GM03348 (cell line): Measurements from ENCODE around the gene RNH1.

Experiments used
- DNase-seq: peaks from one replicate; pipeline ENCODE4 v3.0.0; 2012; ENCODE audit warnings: low spot score

Gene RNH1

DNA sequence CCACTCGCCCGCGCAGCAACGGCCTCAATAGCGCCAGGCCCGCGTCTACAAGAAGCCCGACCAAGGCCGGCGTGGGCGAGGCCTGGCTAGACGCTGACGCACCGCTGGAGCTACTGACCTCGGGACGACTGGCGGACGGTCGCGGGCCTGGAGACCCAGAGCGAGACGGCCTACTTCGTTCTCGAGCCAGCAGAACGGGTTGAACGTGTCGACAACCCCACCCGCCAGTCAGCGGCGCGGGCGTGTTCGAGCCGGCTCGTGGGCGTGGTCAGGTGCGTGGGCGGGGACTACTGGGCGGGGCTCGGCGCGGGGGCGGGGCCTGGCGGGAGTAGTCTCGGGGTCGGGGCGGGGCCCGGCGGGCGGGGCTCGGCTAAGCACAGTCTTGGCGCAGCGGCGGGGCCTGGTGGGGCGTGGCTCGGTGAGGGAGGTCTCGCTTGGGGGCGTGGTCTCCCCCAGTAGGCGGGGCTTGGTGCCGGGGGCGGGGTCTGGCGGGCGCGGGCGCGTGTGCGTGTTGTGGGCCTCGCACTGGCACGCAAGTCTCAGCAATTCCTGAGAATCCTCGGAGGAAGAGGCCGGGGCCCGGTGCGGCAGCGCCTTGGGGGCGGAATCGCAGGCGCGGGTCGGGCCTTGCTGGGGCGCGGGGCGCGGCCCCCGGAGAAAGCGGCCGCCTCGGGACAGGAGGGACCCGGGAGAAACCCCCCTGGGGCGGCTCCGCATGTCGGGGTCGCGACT, at the start of gene RNH1:
Gene RNH1, minus strand, starts transcription at position 248 of the 732 bp plus-strand sequence. CDS start 5,080 bp downstream, outside the sequence.
- DNase-seq: peak; percentile 100

DNA sequence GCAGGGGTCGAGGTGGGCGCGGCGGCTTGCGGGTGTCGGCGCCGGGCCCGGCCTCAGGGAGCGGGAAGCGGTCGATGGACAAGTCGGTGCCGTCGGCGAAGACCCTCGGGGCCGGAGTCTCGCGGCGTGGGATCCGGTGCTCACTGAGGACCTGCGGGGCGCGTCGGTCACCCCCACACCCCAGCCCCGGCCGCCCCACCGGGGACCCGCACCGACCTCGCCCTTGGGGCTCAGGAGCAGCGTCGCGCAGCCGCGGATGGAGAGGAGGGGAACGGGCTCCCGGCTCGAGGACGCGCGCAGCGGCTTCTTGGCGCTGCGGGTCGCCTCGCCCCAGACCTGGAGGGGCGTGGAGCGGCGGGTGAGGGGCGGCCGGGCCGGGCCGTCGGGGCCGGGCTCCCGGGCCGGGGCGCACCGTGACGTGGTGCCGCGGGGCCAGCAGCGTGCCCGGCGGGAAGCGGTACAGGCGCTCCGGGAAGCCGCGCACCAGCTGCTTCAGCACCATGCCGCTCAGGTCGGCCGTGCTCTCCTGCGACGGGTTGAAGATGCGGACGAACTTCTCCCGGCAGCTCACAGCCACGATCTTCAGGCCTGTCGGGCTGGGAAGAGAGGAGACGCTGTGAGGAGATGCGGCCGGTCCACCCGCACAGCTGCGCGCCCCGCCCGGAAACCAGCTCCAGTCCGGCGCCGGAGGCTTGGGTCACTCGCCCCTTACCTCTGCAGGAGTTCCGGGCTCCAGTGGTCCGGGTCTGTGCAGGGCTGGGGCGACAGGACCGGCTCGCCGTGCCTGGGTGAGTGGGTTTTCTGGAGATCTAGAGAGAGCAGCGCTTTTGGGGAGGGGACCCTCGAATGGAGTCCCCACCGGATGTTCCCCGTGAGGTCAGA, 49.0 kb upstream of the RNH1 start:
- no peak for DNase-seq

GRCh38 chr11:555227-555779, 48.3 kb upstream of the RNH1 start:
- no peak for DNase-seq

- peak; percentile 73 for DNase-seq
These were observed 47.6 kb upstream of the RNH1 start for GRCh38 chr11:554428-555226.

DNA sequence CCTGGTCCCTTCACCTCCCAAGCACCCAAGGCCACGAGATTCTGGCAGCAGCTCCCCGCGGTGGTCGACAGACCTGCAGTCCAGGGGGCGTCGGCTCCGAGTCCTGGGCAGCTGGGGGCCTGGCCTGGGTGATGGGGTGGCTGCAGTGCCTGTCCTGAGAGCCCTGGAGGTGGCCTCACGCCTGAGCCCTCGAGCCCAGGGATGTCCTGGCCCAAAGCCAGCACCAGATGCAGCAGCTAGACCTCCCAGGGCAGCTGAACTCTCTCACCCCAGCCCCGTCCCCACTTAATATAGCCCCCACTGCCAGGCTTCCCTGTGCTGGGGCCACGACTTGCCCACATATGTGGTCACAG, 46.9 kb upstream of the RNH1 start:
- no peak for DNase-seq

- DNase-seq: no peak
These were observed 46.3 kb upstream of the RNH1 start for GRCh38 chr11:553083-553987.

- no peak for DNase-seq
These were observed 44.6 kb upstream of the RNH1 start for GRCh38 chr11:551596-551995.

GRCh38 chr11:551131-551530, 44.1 kb upstream of the RNH1 start:
- DNase-seq: no peak

DNA sequence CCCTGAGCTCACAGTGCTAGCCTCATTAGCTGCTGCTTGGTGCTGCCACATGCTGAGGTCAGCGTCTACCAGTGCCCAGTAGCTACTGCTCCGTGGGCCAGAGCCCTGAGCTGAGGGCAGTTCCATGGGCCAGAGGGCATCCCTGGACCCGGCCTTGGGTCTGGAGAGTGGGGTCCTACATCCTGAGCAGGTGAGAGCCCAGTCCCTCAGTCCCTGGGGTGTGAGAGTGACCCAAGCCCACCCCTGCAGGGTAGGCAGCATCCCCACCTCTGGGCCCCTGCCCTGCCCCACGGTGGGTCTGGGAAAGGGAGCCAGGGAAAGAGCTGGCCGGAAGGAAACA, 43.7 kb upstream of the RNH1 start:
- DNase-seq: no peak

GRCh38 chr11:550021-550745, 43.1 kb upstream of the RNH1 start:
- DNase-seq: no peak

GRCh38 chr11:548700-549603, 41.9 kb upstream of the RNH1 start:
- no peak for DNase-seq

- DNase-seq: no peak
These were observed 38.1 kb upstream of the RNH1 start for GRCh38 chr11:545171-545570.

DNA sequence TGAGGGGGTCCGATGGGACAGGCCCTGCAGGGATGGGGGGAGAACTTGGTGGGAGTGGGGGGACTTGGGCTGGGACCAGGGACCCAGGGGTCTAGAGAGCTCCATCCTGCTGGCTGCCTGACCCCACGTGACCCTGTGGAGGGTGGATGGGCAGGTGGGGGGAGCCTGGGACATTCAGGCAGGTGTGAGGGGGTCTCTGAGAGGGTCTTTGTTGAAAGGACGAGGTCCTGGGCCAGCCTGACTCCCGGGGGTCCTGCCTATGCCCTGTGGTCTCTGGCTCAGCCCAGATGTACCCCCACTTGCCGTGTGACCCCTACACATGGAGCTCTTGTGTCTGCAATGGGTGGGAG, 37.8 kb upstream of the RNH1 start:
- DNase-seq: no peak

DNA sequence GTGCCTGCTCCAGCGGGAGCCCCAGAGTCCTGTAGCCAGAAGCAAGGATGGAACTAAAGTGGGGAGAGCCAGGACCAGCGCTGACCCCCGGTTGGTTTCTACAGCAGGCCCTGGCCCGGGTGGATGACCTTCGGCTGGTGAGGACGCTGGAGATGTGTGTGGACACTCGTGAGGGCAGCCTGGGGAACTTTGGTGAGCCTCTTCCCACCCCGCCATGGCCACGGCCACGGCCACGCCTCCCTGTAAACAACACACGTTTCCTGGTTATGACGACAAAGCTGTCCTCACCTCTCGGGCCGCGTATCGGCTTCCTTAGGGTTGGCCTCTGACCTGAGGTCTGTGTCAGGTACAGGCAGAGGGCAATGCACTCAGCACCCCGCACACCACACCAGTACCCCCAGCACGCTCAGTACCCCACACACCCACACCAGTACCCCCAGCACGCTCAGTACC, 34.4 kb upstream of the RNH1 start:
- no peak for DNase-seq

DNA sequence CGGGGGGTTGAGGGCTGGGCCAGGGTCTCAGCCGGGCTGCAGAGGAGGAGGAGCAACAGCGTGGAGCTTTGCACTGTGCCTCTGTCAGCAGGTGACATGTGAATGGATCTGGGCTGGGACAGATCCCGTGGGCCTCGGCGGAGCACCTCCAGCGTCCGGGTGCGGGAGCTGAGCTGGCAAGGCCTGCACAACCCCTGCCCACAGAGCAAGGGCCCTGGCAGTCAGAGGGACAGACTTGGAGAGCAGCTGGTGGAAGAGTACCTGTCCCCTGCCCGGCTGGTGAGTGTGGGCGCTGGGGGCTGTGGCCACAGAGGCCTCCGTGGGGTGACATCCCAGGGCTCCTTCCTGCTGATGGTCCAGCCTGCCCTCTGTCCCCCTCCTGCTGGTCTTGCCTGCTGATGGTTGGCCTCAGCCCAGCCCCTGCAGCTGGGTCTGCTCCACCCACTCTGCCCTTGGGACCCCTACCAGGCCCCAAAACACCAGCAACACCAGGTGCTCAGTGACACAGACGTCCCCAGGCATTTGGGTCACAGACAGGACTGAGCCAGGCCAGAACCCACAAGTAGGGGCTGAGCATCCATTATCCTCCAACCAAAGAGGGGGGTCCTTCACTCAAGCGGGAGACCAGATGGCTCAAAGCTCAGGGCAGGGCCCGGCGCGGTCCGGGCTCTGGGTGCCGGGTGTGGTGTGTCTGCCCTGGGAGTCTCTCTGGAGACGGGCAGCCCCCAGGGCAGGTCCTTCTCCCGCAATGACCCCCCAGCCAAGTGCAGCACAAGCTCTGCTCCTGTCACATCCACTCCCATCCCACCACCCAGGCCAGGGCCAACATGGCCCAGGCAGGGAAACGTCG, 33.8 kb upstream of the RNH1 start:
- no peak for DNase-seq

DNA sequence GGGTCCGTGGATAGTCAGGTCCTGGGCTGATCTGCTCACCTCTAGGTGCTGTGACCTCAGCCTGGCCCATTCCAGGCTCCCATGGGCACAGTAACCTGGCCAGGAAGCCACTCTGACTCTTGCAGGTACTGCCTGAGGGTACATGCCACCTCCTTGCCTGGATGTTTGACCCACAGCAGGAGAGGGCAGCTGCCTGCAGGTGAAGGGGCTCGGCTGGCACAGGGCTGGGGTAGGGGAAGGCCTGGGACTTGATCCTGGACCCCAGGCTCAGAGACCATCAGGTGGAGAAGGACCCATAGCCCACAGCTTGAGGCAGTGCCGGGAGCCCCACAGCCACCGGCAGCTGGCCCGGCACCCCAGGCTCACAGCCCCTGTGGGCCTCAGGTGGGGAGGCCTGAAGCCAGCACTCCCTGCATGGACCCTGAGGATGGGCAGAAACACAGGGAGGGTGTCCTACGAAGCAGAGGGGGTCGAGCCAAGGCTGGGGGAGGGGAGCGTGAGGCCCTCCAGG, 33.0 kb upstream of the RNH1 start:
- no peak for DNase-seq

DNA sequence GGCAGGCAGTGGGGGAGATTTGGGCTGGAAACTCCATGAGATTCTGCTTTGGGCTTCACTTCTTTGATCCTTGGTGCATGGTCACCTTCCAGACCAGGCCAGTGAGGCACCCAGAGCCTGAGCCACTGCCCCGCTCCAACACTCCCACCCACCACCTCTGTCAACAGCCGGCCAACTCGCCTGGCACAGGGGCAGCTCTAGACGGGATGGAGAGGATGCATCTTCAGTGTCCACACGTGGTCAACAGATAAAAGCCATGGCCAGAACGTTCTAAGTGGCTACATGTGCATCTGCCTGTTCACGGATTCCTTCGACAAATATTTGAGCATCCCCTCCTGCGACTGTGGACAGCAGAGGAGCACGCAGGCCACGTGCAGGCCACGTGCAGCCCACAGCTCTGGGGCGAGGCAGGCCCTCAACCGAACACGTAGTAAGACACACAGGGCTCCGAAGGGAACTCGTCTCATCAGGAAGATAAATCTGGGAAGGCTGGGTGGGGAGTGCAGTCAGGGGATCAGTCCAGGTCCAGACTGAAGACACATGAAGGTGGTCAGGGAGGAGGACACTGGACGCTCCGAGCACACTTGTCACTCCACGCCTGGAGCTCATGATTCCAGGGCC, 31.5 kb upstream of the RNH1 start:
- DNase-seq: no peak
